Ovary (tissue), 9 donors: ENCODE results near the gene SZT2. TPM values are rescaled to one million over a fixed set of nuclear protein-coding genes. Genes with fewer than 3 reads are reported as not detected.
"Not testable (repeated sequence)": the region's sequence is repeated elsewhere in the genome, so short reads cannot be mapped to it uniquely, and the experiment has no call there.

Source experiments
- DNase-seq, 5 donors: peaks; one replicate each; pipeline ENCODE4 v3.0.0-alpha.2; 2019 to 2020
- H3K27ac ChIP-seq, 2 donors: fragments of 200-600 bp; one replicate each; pipeline versions ENCODE4 v1.5.1 to v1.8.0; 2019 to 2022
- H3K27me3 ChIP-seq: fragments of 200-600 bp; one replicate; pipeline ENCODE4 v1.8.0; 2022
- H3K36me3 ChIP-seq: fragments of 200-600 bp; sonication (generic); one replicate; pipeline ENCODE4 v1.5.1; 2019
- H3K4me1 ChIP-seq: one replicate; pipeline ENCODE4 v1.8.1; 2013; ENCODE audit warnings: mild to moderate bottlenecking, moderate library complexity; ENCODE audit not compliant: insufficient read depth
- H3K4me3 ChIP-seq: fragments of 200-600 bp; sonication (generic); one replicate; pipeline ENCODE4 v1.5.1; 2017
- H3K9me3 ChIP-seq, 2 donors: fragments of 200-600 bp in 1 of 2; sonication (generic) in 1 of 2; one replicate each; pipeline versions ENCODE4 v1.5.1 to v1.8.1; 2013 to 2019; ENCODE audit warnings: mild to moderate bottlenecking in 1 of 2, moderate library complexity in 1 of 2
- EP300 ChIP-seq: sonication (generic); formaldehyde crosslinking; IDR thresholded peaks from one replicate; pipeline ENCODE4 v1.6.1; 2017; ENCODE audit warnings: antibody characterized with exemption
- POLR2A ChIP-seq: fragments of 450-650 bp; IDR thresholded peaks from one replicate; pipeline ENCODE4 v1.6.1; 2017; ENCODE audit warnings: antibody characterized with exemption, mild to moderate bottlenecking, moderate library complexity
- WGBS, 3 donors: extraction: QIAGEN DNeasy Blood & Tissue Kit in 1 of 3; methylation state at CpG; one replicate each; pipeline versions ENCODE4 v1.1.5 to v1.1.7; 2013 to 2017; 5-methylcytosine and 5-hydroxymethylcytosine counted together
- intact Hi-C, 4 donors: fragments of 100-400 bp; cut with DNase I; formaldehyde crosslinking; loops; one replicate each; pipeline versions ENCODE4 v1.11.0 to v1.15.1; 2022 to 2023
- polyA plus RNA-seq, 2 donors: library from polyadenylated mRNA; stranded (reverse); fragments of 200-250 nt in 1 of 2; fragments of 350-450 nt in 1 of 2; fragmentation: Illumina TruSeq in 1 of 2; extraction: RNeasy Lipid Tissue Mini Kit (QIAGEN cat#74804) in 1 of 2; gene quantifications; one replicate each; pipeline ENCODE4 v1.2.3, GENCODE V29; 2013 to 2014
- total RNA-seq, 7 donors: library from RNA; depleted of rRNA in 2 of 7; stranded (reverse); fragments of >200 nt in 2 of 7; fragmentation: NEBNext Ultra II Directional in 3 of 7; extraction: Animal tissue kit (Norgen Biotek cat#: 25700) in 3 of 7; gene quantifications; one replicate each; pipeline versions ENCODE4 v1.1.0 to v1.2.4, GENCODE V29; 2016 to 2023
- TF ChIP-seq, protein P1 (sequence below), 3 donors: fragments of 450-650 bp in 2 of 3; fragments of 200-600 bp in 1 of 3; IDR thresholded peaks; one replicate each; pipeline versions ENCODE4 v1.5.1 to v1.8.0; 2016 to 2022; ENCODE audit warnings: antibody characterized with exemption in 3 of 3, mild to moderate bottlenecking in 1 of 3
- donor health status: DM: no; HTN: no; CAD: no; lungs with moderate emphysema.
- donor health status: DM: no; HTN: no; CAD: no.
- donor health status: Bipolar disorder and iron deficiency.
- donor health status: DM: yes; HTN: yes; CAD: no.
- donor health status: DM: no; HTN: no; CAD: no.
- donor health status: DM: yes; HTN: yes; CAD: no.

Gene SZT2
- total and polyA plus RNA-seq, 9 donors = 16.8 to 89.3 (median 49.8) TPM

DNA sequence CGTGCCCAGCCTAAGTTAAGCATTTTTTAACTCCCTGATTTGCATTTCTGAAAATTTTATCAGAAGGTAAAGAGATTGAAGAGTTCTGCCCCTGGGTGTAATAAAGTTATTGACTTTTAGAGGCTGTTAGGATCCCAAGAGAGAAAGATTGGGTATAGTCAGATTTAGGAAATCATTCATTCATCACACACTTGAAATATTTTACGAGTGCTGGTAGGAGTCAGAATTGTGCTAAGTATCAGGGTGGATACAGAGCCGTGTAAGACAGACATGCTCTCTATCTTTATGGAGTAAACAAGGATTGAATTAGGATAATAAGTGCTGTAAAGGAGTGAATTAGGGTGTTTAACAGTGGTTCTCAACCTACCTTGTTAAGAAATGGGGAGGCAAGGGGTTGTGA, 3.0 kb downstream of the SZT2 start:
- TF ChIP-seq POLR2A (no peak), EP300 (no peak)
- TF ChIP-seq, protein P1, sequence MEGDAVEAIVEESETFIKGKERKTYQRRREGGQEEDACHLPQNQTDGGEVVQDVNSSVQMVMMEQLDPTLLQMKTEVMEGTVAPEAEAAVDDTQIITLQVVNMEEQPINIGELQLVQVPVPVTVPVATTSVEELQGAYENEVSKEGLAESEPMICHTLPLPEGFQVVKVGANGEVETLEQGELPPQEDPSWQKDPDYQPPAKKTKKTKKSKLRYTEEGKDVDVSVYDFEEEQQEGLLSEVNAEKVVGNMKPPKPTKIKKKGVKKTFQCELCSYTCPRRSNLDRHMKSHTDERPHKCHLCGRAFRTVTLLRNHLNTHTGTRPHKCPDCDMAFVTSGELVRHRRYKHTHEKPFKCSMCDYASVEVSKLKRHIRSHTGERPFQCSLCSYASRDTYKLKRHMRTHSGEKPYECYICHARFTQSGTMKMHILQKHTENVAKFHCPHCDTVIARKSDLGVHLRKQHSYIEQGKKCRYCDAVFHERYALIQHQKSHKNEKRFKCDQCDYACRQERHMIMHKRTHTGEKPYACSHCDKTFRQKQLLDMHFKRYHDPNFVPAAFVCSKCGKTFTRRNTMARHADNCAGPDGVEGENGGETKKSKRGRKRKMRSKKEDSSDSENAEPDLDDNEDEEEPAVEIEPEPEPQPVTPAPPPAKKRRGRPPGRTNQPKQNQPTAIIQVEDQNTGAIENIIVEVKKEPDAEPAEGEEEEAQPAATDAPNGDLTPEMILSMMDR (IDR thresholded peaks at IDR 0.05) = no peak
- DNase-seq = no peak
- Histone ChIP-seq H3K27ac (no peak overlapping the region), H3K36me3 (no peaks in the 10 kb centered on the region), H3K27me3 (no peaks in the 10 kb centered on the region), H3K9me3 (no peaks in the 10 kb centered on the region), H3K4me1 (peaks cover 4% of the 10 kb centered on the region), H3K4me3 (no peak overlapping the region)
- intact Hi-C loops = no loop called here
- 76 to 80% (median 78%) methylated on average over 3 of the region's 3 CpGs for WGBS, 3 donors

DNA sequence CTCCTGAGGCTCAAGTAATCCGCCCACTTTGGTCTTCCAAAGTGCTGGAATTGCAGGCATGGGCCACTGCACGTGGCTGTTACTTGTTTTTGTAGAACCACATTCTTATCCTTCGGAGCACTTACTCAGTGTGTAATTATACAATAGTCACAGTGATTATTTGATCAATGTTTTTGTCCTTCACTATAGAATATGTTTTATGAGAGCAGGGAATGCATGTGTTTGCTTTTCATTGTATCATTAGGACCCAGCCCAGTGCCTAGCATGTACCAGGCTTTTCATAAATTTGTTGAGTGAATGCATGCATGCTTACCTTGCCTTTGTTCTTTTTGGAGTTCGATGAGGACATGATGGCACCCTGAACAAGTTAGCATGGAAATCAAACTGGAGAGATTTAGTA, 5.8 kb downstream of the SZT2 start:
- H3K36me3 ChIP-seq = no peaks in the 10 kb centered on the region
- no peak overlapping the region for H3K27ac ChIP-seq
- H3K9me3 ChIP-seq = no peaks in the 10 kb centered on the region
- intact Hi-C loops = no loop called here
- DNase-seq = no peak
- TF ChIP-seq EP300 (no peak), POLR2A (no peak)
- TF ChIP-seq, protein P1 (IDR thresholded peaks at IDR 0.05) = no peak
- 87 to 91% (median 91%) methylated on average over 4 of the region's 4 CpGs for WGBS, 3 donors
- no peaks in the 10 kb centered on the region for H3K27me3 ChIP-seq
- no peak overlapping the region for H3K4me3 ChIP-seq
- H3K4me1 ChIP-seq = no peaks in the 10 kb centered on the region

DNA sequence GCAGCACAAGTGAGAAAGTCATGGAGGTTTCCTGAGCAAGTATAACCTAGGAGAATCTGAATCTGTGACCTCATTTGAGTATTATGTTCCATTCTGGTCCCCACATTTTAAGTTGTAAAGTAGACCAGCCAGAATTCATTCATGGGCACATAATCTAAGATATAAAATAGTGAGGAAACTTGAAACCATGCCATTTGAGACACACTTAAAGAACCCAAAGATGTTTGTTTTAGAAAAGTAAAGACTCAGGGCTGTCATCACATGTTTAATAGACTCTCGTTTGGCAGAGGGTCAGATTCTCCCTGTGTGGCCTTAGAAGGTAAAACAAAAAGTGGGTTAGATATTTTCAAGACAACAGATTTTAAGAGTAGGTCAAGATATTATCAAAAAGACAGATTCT, 6.4 kb downstream of the SZT2 start:
- WGBS, 3 donors = 64 to 70% (median 68%) methylated on average over 1 of the region's 1 CpG
- Histone ChIP-seq H3K4me3 (no peak overlapping the region), H3K4me1 (no peaks in the 10 kb centered on the region), H3K9me3 (no peaks in the 10 kb centered on the region), H3K27ac (no peak overlapping the region), H3K27me3 (no peaks in the 10 kb centered on the region), H3K36me3 (no peaks in the 10 kb centered on the region)
- no peak for DNase-seq
- intact Hi-C loops = no loop called here
- no peak for TF ChIP-seq EP300
- TF ChIP-seq, protein P1 (IDR thresholded peaks at IDR 0.05) = no peak
- no peak for TF ChIP-seq POLR2A

DNA sequence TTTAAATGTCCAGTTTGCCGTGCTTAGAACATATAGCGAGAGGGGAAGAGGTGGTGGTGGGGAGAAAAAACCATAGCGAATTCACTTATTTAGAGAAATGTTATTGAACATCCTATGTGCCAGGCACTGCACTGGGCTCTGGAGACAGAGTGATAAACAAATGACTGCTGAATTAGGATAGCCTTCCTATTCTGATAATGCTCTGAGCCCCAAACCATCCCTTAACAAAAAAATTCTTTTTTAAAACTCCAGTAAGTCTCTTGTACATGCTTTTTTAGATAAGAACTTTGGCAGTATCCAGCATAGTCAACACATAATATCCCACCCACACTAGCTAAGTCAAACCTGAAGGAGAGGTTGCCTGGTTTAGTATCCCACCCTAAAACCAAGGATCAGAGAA, 8.5 kb downstream of the SZT2 start:
- Histone ChIP-seq H3K27ac (no peak overlapping the region), H3K4me3 (no peak overlapping the region), H3K36me3 (no peaks in the 10 kb centered on the region), H3K27me3 (no peaks in the 10 kb centered on the region), H3K9me3 (no peaks in the 10 kb centered on the region), H3K4me1 (no peaks in the 10 kb centered on the region)
- WGBS, 3 donors = 95 to 97% (median 95%) methylated on average over 3 of the region's 3 CpGs
- no peak for DNase-seq
- intact Hi-C loops = no loop called here
- TF ChIP-seq, protein P1 (IDR thresholded peaks at IDR 0.05) = no peak
- no peak for TF ChIP-seq EP300
- no peak for TF ChIP-seq POLR2A

DNA sequence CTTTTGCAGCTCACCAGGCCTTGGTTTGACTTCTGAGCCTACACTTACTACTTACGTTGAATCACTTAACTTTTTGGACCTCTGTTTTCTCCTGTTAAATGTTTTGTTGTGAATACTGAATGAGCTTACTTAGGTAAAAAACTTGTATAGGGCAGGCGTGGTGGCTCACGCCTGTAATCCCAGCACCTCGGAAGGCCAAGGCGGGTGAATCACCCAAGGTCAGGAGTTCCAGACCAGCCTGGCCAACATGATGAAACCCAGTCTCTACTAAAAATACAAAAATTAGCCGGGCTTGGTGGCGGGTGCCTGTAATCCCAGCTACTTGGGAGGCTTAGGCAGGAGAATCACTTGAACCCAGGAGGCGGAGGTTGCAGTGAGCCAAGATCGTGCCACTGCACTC, 10.7 kb downstream of the SZT2 start:
- whole genome bisulfite sequencing, 3 donors = 96 to 97% (median 96%) methylated on average over 9 of the region's 9 CpGs
- H3K4me1 ChIP-seq, H3K4me3 ChIP-seq, H3K9me3 ChIP-seq, H3K36me3 ChIP-seq, DNase-seq, intact Hi-C loops, H3K27me3 ChIP-seq, H3K27ac ChIP-seq: not testable (repeated sequence)
